Measurements from ENCODE around the gene NEAT1. TPM values are rescaled to one million over a fixed set of nuclear protein-coding genes. Genes with fewer than 3 reads are reported as not detected.

Gene NEAT1
- total and polyA plus RNA-seq, 2 of the 8 experiments (the other 6 are each of a cell fraction or from before 2014, with no cell fraction given), result 2.4 to 10.7 TPM

- Histone ChIP-seq H3K4me3 (ENCODE audit: extremely low read depth in 1 of 4, insufficient read depth in 2 of 4, low read depth in 3 of 4, low read length in 4 of 4) (no peak overlapping the region), H3K4ac (replicated peaks; ENCODE audit: insufficient read length, low read depth, low read length) (no peak overlapping the region), H4K91ac (replicated peaks; ENCODE audit: insufficient read length, low read length) (no peak overlapping the region), H3K9ac (replicated peaks in 1 of 4; ENCODE audit: extremely low read depth in 1 of 4, low read depth in 3 of 4, low read length in 3 of 4) (no peak overlapping the region), H3K27me3 (replicated peaks in 1 of 4; ENCODE audit: control insufficient read depth in 3 of 4, extremely low read depth in 1 of 4, insufficient read depth in 3 of 4, low read length in 3 of 4) (0 out of 7 replicates have a peak, but pooled peaks cover 0 to 2% (median 0%) of the 10 kb centered on the region in 4 experiments), H2BK120ac (replicated peaks; ENCODE audit: low read depth, low read length) (no peak overlapping the region), H3K18ac (ENCODE audit: extremely low read depth, low read length) (no peak overlapping the region), H3K27ac (ENCODE audit: low read depth, low read length) (no peak overlapping the region; the same call in 1 of the 2 replicates), H3K56ac (replicated peaks; ENCODE audit: insufficient read length, low read depth, low read length) (no peak overlapping the region), H2BK5ac (ENCODE audit: low read depth, low read length) (no peak overlapping the region), H2AK5ac (ENCODE audit: low read depth, low read length) (no peak overlapping the region), H3K14ac (ENCODE audit: insufficient read length) (no peak overlapping the region), H3K79me1 (ENCODE audit: low read depth, low read length) (no peaks in the 10 kb centered on the region; the same call in 1 of the 2 replicates), H4K20me1 (replicated peaks in 1 of 2; ENCODE audit: control insufficient read depth in 1 of 2, insufficient read depth in 2 of 2, low read length in 2 of 2) (peaks cover 0 to 3% of the 10 kb centered on the region in 2 experiments), H4K5ac (ENCODE audit: insufficient read length, low read depth, low read length) (no peak overlapping the region), H3K79me2 (ENCODE audit: control insufficient read depth in 1 of 2, insufficient read depth in 2 of 2, low read length in 2 of 2) (no peaks in the 10 kb centered on the region), H3K36me3 (ENCODE audit: control insufficient read depth in 2 of 4, insufficient read depth in 4 of 4, low read length in 3 of 4) (no peaks in the 10 kb centered on the region; a peak in 1 of 8 replicates), H3K9me3 (ENCODE audit: insufficient read depth in 2 of 2, low read depth in 1 of 2, low read length in 1 of 2) (no peaks in the 10 kb centered on the region), H2BK15ac (ENCODE audit: low read length) (0 out of 2 replicates have a peak overlapping the region, but pooled peaks have one; percentile 88), H3K4me1 (replicated peaks in 1 of 4; ENCODE audit: control insufficient read depth in 3 of 4, insufficient read depth in 4 of 4, low read length in 3 of 4) (peaks cover 0 to 14% (median 5%) of the 10 kb centered on the region in 4 experiments; a peak in 5 of 7 replicates), H2BK20ac (ENCODE audit: low read length) (no peak overlapping the region), H3K23ac (ENCODE audit: insufficient read length) (no peak overlapping the region), H2BK12ac (ENCODE audit: low read depth, low read length) (no peak overlapping the region), H4K8ac (ENCODE audit: extremely low read depth, insufficient read depth, low read length) (no peak overlapping the region), H3K4me2 (ENCODE audit: insufficient read depth in 1 of 2, low read depth in 2 of 2, low read length in 2 of 2) (no peak overlapping the region), H2AFZ (ENCODE audit: low read length) (no peak overlapping the region), H3K23me2 (ENCODE audit: low read depth, low read length) (peaks cover 5% of the 10 kb centered on the region; the same call in 1 of the 2 replicates)
- POLR2A ChIA-PET (ENCODE audit: partially characterized antibody), result interaction anchor here (1.1 to 17.0 kb wide), 7 partner anchors 12 to 114 kb away, joined by 3 to 202 read pairs (median 4); partner anchors contain the start of gene MALAT1
- CTCF ChIA-PET (ENCODE audit: partially characterized antibody), result interaction anchor here (0.6 to 5.8 kb wide), 16 partner anchors 9 to 182 kb away, joined by 3 to 57 read pairs (median 5); no protein-coding TSS in a partner anchor
- DNase-seq (ENCODE audit: low read depth in 1 of 2, low spot score in 2 of 2), result no peak
- FAIRE-seq, result no peak
- WGBS, 2 experiments (ENCODE audit: extremely low coverage in 1 of 2, insufficient coverage in 1 of 2, insufficient read length in 1 of 2, insufficient replicate concordance in 2 of 2, low coverage in 1 of 2, low lambda C conversion rate in 2 of 2, missing lambda C conversion rate in 1 of 2), result 91% methylated on average over 4 of the region's 4 CpGs; no CpG with 5 or more reads in 1 of the 2 experiments
Observed at GRCh38 chr11:65388731-65389130, 33.9 kb upstream of the NEAT1 start.

All from H1 (cell line).